Measurements from ENCODE around the gene OR2AP1.
"Not testable (repeated sequence)": the region's sequence is repeated elsewhere in the genome, so short reads cannot be mapped to it uniquely, and the experiment has no call there.

Gene OR2AP1

GRCh38 chr12:55572168-55572567, at the start of gene OR2AP1:
Gene OR2AP1, plus strand, starts transcription at chr12:55572468. Its CDS starts 1,947 bp downstream, at chr12:55574415.
- Mint-ChIP-seq H3K4me1 (ENCODE audit: low read depth) (no peaks in the 10 kb centered on the region), H3K9me3 (peaks cover 38% of the 10 kb centered on the region), H3K36me3 (ENCODE audit: low read depth) (no peaks in the 10 kb centered on the region), H3K4me3 (no peak within 1 kb of the TSS), H3K27ac (no peak within 1 kb of the TSS), H3K27me3 (ENCODE audit: low read depth) (no peaks in the 10 kb centered on the region)

DNA sequence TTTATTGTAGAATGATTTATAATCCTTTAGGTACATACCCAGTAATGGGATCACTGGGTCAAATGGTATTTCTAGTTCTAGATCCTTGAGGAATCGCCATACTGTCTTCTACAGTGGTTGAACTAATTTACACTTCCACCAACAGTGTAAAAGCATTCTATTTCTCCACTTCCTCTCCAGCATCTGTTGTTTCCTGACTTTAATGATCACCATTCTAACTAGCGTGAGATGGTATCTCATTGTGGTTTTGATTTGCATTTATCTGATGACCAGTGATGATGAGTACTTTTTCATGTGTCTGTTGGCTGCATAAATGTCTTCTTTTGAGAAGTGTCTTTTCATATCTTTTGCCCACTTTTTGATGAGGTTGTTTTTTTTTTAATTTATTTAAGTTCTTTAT, 24.0 kb upstream of the OR2AP1 start:
- not testable (repeated sequence) for H3K9me3 Mint-ChIP-seq; H3K27me3 Mint-ChIP-seq (ENCODE audit: low read depth)

DNA sequence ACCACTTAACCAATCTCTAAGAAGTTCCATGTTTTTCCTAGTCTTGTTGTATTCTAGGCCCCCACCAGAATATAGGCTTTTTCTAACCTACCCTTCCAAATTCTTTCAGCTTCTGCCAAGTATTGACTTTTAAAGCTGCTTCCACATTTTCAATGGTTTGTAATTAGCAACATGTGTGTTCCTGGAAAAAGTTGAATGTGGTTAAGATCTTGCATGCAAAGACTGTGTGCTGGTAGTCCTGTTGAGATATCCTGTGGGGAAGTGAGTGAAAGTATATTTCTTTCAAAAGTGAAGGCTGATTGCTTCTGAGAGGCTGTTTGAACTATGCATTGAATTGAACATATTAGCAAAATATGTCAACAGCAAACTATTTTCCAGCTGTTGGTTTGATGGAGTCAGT, 23.5 kb upstream of the OR2AP1 start:
- H3K4me3 Mint-ChIP-seq = no peak overlapping the region
- no peaks in the 10 kb centered on the region for H3K36me3 Mint-ChIP-seq (ENCODE audit: low read depth)
- H3K9me3 Mint-ChIP-seq = peaks cover 9% of the 10 kb centered on the region
- H3K27ac Mint-ChIP-seq = no peak overlapping the region
- no peaks in the 10 kb centered on the region for H3K4me1 Mint-ChIP-seq (ENCODE audit: low read depth)
- H3K27me3 Mint-ChIP-seq (ENCODE audit: low read depth) = no peaks in the 10 kb centered on the region

More for the DNA sequence above, 24.0 kb upstream of the OR2AP1 start:
- not testable (repeated sequence) for H3K4me3 Mint-ChIP-seq; H3K36me3 Mint-ChIP-seq (ENCODE audit: low read depth); H3K27ac Mint-ChIP-seq; H3K4me1 Mint-ChIP-seq (ENCODE audit: low read depth)

- Mint-ChIP-seq H3K4me1 (ENCODE audit: low read depth) (no peaks in the 10 kb centered on the region), H3K4me3 (no peak within 1 kb of the TSS), H3K36me3 (ENCODE audit: low read depth) (no peaks in the 10 kb centered on the region), H3K27ac (no peak within 1 kb of the TSS), H3K9me3 (peaks cover 9% of the 10 kb centered on the region), H3K27me3 (ENCODE audit: low read depth) (no peaks in the 10 kb centered on the region)
Observed at GRCh38 chr12:55549302-55549701, 23.0 kb upstream of the OR2AP1 start, which contains the start of gene OR6C4. Gene OR6C4, plus strand, starts transcription at chr12:55549602. Its CDS starts 1,625 bp downstream, at chr12:55551227.

DNA sequence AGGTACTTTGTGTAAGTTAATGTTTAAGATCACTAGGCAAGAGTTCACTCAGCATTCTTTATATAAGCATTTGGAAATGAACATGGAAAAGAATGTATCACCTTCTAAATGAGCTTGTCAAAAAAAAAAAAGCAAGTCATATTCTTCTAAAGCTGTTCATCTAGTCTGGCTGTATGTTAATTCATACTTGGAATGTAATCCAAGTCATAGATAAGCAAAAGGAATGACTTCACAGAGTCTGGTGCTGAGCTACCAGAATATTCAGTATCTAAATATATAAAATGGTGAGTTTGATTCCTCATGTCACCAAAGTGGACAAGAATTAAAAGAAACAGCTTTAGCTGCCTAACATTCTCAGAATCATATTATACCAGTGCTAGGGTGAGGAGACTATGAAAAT, 18.0 kb upstream of the OR2AP1 start:
- no peak overlapping the region for H3K27ac Mint-ChIP-seq
- H3K4me1 Mint-ChIP-seq (ENCODE audit: low read depth) = no peaks in the 10 kb centered on the region
- no peaks in the 10 kb centered on the region for H3K36me3 Mint-ChIP-seq (ENCODE audit: low read depth)
- H3K4me3 Mint-ChIP-seq = no peak overlapping the region
- no peaks in the 10 kb centered on the region for H3K27me3 Mint-ChIP-seq (ENCODE audit: low read depth)
- peaks cover 17% of the 10 kb centered on the region for H3K9me3 Mint-ChIP-seq

DNA sequence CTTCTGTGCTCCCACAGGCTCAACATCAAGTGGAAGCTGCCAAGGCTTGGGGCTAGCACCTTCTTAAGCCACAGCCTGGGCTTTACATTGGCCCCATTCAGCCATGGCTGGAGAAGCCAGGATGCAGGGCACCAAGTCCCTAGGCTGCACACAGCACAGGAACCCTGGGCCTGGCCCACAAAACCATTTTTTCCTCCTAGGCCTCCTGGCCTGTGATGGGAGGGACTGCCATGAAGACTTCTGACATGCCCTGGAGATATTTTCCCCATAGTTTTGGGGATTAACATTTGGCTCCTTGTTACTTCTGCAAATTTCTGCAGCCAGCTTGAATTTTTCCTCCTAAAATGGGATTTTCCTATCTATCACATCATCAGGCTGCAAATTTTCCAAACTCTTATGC, 2.2 kb upstream of the OR2AP1 start:
- not testable (repeated sequence) for H3K36me3 Mint-ChIP-seq (ENCODE audit: low read depth); H3K27ac Mint-ChIP-seq; H3K4me1 Mint-ChIP-seq (ENCODE audit: low read depth); H3K4me3 Mint-ChIP-seq; H3K27me3 Mint-ChIP-seq (ENCODE audit: low read depth)
- H3K9me3 Mint-ChIP-seq = peaks cover 40% of the 10 kb centered on the region

DNA sequence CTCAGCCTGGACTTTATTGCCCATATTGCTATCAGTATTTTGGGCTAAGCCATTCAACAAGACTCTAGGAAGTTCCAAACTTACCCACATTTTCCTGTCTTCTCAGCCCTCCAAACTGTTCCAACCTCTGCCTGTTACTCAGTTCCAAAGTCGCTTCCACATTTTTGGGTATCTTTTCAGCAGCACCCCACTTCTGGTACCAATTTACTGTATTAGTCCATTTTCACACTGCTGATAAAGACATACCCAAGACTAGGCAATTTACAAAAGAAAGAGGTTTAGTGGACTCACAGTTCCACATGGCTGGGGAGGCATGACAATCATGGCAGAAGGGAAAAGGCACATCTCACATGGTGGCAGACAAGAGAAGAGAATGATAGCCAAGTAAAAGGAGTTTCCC, 1.6 kb upstream of the OR2AP1 start:
- H3K9me3 Mint-ChIP-seq = peaks cover 40% of the 10 kb centered on the region
- not testable (repeated sequence) for H3K4me3 Mint-ChIP-seq; H3K27ac Mint-ChIP-seq; H3K4me1 Mint-ChIP-seq (ENCODE audit: low read depth); H3K36me3 Mint-ChIP-seq (ENCODE audit: low read depth); H3K27me3 Mint-ChIP-seq (ENCODE audit: low read depth)

GRCh38 chr12:55582066-55582465, 9.8 kb downstream of the OR2AP1 start:
- Mint-ChIP-seq H3K27ac (no peak overlapping the region), H3K27me3 (ENCODE audit: low read depth) (peaks cover 7% of the 10 kb centered on the region), H3K9me3 (peaks cover 6% of the 10 kb centered on the region), H3K4me3 (no peak overlapping the region), H3K4me1 (ENCODE audit: low read depth) (no peaks in the 10 kb centered on the region), H3K36me3 (ENCODE audit: low read depth) (no peaks in the 10 kb centered on the region)

GRCh38 chr12:55585817-55586216, 13.5 kb downstream of the OR2AP1 start:
- H3K27ac Mint-ChIP-seq = no peak overlapping the region
- peaks cover 7% of the 10 kb centered on the region for H3K27me3 Mint-ChIP-seq (ENCODE audit: low read depth)
- H3K9me3 Mint-ChIP-seq = no peaks in the 10 kb centered on the region
- H3K36me3 Mint-ChIP-seq (ENCODE audit: low read depth) = no peaks in the 10 kb centered on the region
- H3K4me1 Mint-ChIP-seq (ENCODE audit: low read depth) = no peaks in the 10 kb centered on the region
- no peak overlapping the region for H3K4me3 Mint-ChIP-seq

GRCh38 chr12:55590152-55590551, 17.9 kb downstream of the OR2AP1 start:
- H3K27ac Mint-ChIP-seq; H3K36me3 Mint-ChIP-seq (ENCODE audit: low read depth); H3K4me1 Mint-ChIP-seq (ENCODE audit: low read depth); H3K27me3 Mint-ChIP-seq (ENCODE audit: low read depth); H3K9me3 Mint-ChIP-seq; H3K4me3 Mint-ChIP-seq: not testable (repeated sequence)

DNA sequence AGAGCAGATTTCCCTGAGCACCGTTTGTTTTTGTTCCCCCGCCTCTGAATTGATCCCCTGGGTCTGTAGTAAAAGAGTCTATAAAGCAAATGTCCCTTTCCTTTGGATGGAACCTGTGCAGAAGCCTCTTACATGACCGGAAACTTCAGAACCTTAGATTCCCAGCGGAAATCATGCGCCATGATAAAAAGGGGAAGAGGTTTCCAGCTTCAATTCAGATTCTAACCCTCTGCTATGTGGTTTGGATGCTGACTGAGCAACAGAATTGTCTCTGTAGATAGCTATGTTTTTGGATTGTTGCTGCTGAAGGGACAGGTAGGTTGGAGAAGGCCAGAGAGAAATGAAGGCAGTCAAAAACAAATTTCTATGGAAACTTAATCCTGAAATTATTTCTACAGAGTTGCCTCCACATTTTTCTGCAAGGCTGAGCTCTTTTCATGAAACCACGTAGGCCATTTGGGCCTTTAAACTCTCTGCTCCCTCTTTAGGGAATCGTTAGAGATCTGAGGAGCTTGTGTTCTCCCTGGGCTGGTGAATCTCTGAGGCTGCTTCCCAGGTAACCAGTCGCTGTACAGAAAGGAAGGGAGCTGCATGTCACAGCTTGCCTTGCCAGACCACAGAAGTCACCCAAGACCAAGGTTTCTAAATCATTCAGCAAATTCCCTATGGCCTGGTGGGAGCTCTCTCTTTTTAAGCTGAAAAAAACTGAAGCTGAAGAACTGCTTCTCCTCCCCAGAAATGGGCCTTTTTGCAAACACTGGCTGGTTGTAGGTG, 35.7 kb downstream of the OR2AP1 start:
- Mint-ChIP-seq H3K4me1 (ENCODE audit: low read depth) (no peaks in the 10 kb centered on the region), H3K27me3 (ENCODE audit: low read depth) (peaks cover 20% of the 10 kb centered on the region), H3K36me3 (ENCODE audit: low read depth) (no peaks in the 10 kb centered on the region), H3K4me3 (no peak overlapping the region), H3K9me3 (no peaks in the 10 kb centered on the region), H3K27ac (no peak overlapping the region)

- no peak overlapping the region for H3K27ac Mint-ChIP-seq
- H3K27me3 Mint-ChIP-seq (ENCODE audit: low read depth) = peaks cover 27% of the 10 kb centered on the region
- H3K9me3 Mint-ChIP-seq = peaks cover 10% of the 10 kb centered on the region
- no peaks in the 10 kb centered on the region for H3K36me3 Mint-ChIP-seq (ENCODE audit: low read depth)
- H3K4me1 Mint-ChIP-seq (ENCODE audit: low read depth) = no peaks in the 10 kb centered on the region
- H3K4me3 Mint-ChIP-seq = no peak overlapping the region
Observed at GRCh38 chr12:55610598-55610997, 38.3 kb downstream of the OR2AP1 start.

DNA sequence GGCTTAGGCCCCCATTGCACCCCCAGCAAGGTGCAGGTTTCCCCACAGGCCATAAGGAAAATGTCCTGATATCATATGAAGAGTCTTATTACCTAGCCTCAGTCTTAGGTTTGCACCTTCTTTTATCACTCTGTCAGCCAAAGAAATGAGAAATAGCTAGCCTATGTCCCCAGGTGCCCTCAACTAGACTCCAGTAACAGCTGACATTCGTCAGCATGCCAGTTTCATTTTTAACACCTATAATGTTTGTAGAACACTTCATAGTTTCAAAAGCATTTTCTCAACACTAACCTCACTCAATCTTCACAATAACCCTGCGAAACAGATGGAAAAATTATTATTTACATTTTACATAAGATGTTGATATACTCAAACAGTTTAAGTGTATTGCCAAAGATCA, 40.4 kb downstream of the OR2AP1 start:
- Mint-ChIP-seq H3K36me3 (ENCODE audit: low read depth) (no peaks in the 10 kb centered on the region), H3K4me1 (ENCODE audit: low read depth) (no peaks in the 10 kb centered on the region), H3K4me3 (no peak overlapping the region), H3K27ac (no peak overlapping the region), H3K9me3 (peaks cover 18% of the 10 kb centered on the region), H3K27me3 (ENCODE audit: low read depth) (peaks cover 25% of the 10 kb centered on the region)

DNA sequence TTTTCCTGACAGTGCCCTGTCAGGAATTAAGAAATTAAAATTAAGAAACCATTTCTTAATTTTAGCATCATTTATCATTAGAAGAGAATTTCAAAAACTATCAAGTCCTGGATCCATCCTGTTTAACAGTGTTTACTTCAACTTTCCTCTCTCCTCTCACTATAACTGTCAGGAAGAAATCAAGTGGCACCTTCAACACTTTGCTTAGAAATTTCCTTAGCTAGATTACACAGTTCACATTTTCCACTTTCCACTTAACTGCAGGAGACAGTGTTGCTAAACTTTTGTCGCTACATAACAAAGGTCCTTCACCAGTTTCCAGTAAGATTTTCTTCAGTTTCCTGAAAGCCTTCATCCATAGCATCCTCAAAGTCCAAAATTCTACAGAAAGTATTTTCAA, 42.5 kb downstream of the OR2AP1 start:
- no peaks in the 10 kb centered on the region for H3K36me3 Mint-ChIP-seq (ENCODE audit: low read depth)
- no peak overlapping the region for H3K27ac Mint-ChIP-seq
- H3K4me1 Mint-ChIP-seq (ENCODE audit: low read depth) = no peaks in the 10 kb centered on the region
- H3K4me3 Mint-ChIP-seq = no peak overlapping the region
- H3K9me3 Mint-ChIP-seq = peaks cover 18% of the 10 kb centered on the region
- H3K27me3 Mint-ChIP-seq (ENCODE audit: low read depth) = peaks cover 23% of the 10 kb centered on the region

DNA sequence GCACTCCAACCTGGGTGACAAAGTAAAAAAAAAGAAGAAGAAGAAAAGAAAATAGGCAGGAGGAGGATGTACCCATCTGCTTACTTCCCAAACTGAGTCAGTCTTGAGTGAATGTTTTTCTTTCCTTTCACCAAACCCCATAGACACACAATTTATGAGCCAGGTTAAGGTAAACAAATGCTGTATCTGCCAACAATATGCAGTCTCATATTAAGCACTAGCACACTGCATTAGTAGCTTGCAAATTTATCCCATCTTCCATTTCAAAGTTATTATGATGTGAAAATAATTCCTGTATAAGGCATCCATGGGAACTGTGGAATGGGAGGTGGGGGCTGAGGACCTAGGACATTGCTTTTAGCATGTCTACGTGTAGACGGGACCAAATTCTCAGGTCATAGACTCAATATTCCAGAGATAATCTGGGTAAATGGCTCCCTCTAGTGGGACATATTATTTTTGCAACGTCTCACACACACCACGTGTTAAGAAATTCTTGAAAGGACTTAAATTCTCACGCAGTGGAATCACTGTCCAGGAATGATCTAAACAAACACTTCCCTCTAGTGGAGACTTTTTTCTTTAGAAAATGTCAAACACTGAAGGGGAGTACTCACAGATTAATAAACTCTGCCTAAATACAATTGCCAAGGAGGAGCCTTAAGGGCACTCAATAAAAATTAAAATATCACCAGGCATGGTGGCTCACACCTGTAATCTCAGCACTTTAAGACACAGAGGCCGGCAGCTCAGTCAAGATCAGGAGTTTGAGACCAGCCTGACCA, 47.3 kb downstream of the OR2AP1 start:
- Mint-ChIP-seq H3K9me3 (peaks cover 18% of the 10 kb centered on the region), H3K27me3 (ENCODE audit: low read depth) (peaks cover 35% of the 10 kb centered on the region), H3K27ac (no peak overlapping the region), H3K4me3 (no peak overlapping the region), H3K36me3 (ENCODE audit: low read depth) (no peaks in the 10 kb centered on the region), H3K4me1 (ENCODE audit: low read depth) (no peaks in the 10 kb centered on the region)

Data from T-helper 1 cell treated with Interleukin-12 subunit alpha and Interleukin-12 subunit beta and Interleukin-4 antibody, amounts not matched to agents 30 μg/mL and 1 μg/mL, for 36 hours (primary cell).